GM19372 (cell line): ENCODE results near the gene FRMD1.

Experiments
- ATAC-seq: cut with Tn5 transposase; IDR thresholded peaks from one replicate; pipeline ENCODE4 v1.9.1; 2021; ENCODE audit warnings: mild to moderate bottlenecking, low read depth, moderate library complexity; ENCODE audit not compliant: unreplicated experiment

Gene FRMD1

DNA sequence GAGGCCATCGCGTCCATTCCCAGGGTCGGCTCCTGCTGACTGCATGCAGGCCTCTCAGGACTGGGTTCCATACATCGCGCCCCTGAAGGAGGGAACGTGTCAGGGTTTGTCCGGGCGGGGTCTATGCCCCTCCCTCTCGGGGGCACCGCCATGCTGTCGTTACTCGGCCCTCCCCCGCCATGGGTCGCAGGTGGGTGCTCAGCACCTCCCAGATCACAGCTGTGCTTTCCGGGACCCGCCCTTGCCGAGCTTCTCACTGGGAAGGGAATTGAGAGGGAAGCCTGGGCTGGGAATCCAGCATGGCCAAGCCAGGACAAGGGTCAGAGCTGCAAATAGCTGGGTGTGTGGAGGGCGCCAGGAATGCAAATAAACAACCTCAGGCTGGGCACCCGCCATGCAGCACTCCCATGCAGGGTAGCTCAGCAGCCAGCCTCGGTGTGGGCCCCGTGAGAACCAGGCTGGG, at the start of gene FRMD1:
TSS of gene FRMD1 (minus strand) at position 270 of the 463 bp plus-strand sequence. CDS start at position 152, 118 bp downstream.
- ATAC-seq: no peak

DNA sequence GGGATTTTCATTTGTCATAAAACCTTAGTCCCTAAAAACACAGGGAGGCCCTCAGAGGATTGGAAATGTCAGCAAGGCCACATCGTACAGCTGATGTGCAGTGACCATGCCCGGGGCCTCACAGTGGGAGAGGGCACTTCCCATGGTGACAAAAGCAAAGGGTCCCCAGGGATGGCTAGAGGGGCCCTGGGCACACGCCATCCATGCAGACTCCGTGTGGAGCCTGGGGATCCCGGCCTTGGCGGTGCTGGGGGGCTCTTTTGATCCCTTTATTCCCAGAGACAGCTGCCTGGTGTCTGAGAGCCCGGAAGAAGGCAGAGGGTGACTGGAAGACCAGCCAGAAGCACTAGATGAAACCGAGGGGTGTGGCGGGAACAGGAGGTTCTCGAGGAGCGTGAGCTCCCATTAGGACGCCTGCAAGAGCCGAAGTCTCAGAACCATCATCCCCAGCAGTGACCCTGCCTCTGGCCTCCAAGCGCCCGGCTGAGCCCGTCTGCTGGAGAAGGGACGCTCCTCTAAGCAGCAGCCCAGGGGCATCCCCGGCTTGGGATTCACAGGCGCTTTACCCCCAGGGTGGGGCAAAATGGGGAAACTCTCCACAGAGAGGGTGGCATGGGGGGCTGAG, 49.1 kb upstream of the FRMD1 start:
- no peak for ATAC-seq

GRCh38 chr6:168127384-168127868, 48.4 kb upstream of the FRMD1 start:
- ATAC-seq: no peak

- no peak for ATAC-seq
Observed at GRCh38 chr6:168126566-168127383, 47.8 kb upstream of the FRMD1 start.

DNA sequence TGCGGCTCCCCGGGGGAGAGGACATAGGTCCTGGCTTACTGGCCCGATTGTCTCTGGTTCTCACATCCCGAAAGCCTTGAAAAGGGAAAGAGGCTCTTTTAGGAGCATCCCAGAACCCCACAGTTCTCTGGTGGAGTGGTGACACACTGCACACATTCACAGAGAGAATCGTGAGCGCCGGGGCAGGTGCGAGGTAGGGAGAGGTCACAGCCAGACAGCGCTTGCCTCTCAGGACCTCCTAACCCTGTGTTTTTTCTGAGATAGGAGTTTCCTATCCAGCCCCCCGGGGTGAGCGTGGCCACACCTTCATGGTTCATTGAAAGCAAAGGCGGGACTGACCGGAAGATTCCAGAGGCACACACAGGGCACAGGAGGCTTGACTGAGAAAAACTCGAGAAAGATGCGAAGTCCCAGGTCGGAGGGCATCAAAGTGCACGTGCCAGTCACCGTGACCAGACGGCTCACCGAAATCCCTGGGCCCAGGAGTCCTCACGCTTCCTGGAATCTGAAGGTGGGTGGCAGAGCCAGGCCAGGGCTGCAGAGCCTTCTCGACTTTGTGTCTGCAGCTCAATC, 46.5 kb upstream of the FRMD1 start:
- ATAC-seq: no peak

DNA sequence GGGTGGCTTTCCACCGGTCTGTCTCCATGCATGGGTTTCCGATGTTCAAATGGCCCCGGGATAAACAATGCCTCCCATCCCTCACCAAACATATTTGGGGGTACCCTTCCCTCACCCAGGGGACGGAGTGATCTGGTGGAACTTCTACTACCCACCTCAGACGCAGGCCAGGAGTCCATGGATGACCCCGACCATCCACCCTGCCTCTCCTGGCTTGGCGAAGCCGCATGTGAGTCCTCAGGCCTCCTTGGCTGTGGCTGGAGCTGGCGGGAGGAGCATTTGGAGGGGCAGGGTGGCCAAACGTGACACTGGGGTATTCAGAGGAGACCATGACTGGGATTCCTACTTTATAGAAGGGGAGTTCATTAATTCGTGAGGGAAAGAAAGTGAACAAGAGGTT, 45.9 kb upstream of the FRMD1 start:
- no peak for ATAC-seq

GRCh38 chr6:168124158-168124557, 45.1 kb upstream of the FRMD1 start:
- ATAC-seq: no peak

DNA sequence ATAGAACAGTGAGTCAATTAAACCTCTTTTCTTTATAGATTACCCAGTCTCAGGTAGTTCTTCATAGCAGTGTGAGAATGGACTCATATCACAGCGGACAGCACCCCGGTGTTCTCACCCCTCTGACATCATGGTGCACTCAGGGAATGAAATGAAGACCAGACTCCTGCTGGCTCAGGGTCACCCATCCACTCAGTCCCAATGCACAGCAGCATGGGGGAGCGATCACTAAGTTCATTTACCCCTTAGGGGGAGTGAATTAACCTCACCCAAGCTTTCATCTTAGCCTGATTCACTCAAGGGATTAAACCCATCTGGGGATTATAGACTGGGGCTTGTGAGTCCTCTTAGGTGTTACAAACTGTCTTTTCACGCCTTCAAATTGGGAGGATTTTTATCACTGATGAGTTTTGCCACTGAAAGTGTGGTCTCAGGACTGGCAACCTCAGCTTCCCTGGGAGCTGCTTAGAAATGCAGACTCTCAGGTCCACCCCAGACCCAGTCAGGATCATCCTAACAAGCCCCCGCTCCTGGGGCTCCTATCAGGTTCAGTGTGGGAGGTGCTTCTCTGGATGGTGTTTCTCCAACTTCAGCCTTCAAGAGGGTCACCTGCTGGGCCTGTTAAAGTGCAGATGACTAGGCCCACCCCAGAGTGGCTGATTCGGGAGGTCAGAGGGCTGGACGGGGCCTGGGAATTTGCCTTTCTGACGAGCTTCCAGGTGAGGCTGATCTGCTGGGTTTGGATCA, 44.3 kb upstream of the FRMD1 start:
- ATAC-seq: no peak

DNA sequence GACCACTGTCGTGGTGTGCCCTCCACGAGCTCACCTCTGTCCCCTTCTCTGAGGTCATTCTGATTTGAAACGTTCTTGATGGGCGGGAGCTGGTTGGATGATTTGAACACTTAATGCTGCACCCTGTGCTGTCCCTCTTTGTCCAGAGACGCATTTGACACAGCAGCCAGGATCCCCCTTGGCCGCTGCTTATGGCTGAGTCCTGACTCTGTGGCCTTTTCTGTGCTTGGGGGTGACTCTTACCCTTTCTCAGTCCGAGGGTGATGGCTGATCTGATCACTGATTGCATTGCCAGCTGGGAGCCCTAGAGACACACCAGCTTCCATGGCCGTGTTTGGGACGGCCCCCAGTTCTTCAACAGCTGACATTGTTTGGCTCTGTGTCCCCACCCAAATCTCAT, 43.5 kb upstream of the FRMD1 start:
- no peak for ATAC-seq

GRCh38 chr6:168122011-168122410, 43.0 kb upstream of the FRMD1 start:
- no peak for ATAC-seq

DNA sequence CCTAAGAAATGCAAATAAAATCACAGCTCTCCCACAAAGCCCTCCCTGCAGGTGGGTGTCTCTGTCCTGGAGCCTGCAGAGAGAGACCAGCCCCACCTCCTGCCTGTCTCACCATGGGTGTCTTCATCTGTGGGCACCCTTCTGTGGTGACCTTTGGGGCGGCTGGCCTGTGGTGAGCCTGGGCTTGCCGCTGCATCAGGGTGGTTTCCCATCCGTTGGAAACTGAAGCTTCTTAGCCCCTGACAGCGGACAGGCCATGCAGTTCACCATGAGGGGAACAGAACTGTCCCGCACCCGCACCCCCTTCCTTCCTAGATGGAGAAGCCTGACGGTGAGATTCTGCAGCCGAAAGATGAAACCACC, 42.3 kb upstream of the FRMD1 start:
- no peak for ATAC-seq

DNA sequence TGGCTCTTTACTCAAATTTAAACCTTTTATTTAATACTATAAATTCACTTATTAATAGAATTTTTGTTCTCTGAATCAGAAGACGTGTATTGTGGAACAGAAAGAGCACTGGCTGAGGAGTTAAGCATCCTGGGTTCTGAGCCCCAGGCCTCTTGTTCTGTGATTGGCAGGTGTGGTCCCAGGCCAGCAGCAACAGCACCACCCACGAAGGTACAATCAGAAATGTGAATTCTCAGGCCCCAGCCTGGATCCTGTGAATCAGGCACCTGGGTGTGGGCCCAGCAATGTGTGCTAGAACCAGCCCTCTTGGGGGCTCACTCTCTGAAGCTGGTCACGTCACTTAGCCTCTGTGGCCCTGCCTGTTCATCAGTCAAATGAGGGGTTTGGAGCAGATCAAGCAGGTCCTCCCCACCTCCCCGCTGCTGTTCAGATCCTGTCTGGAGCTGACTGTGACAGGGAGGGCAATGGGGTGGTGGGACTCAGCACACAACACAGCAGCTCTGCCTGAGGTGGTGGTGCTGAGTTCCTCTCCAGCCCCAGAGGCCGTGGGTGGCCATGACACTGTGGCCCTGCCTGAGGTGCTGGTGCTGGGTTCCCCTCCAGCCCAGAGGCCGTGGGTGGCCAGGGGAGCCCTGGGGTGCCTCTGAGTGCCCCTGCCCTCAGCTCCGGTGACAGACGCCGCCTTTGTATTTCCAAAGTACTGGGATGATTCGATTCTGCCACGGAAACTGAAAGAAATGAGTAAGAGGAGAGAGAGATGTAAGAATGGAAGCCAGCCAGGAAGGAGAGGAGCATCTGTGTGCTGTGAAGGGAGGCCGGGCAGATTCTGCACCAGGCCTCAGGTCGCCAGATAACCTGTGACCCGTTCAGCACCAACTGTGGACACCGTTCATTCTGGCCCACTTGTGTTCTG, 41.6 kb upstream of the FRMD1 start:
- ATAC-seq: no peak

GRCh38 chr6:168119539-168119938, 40.5 kb upstream of the FRMD1 start:
- no peak for ATAC-seq

DNA sequence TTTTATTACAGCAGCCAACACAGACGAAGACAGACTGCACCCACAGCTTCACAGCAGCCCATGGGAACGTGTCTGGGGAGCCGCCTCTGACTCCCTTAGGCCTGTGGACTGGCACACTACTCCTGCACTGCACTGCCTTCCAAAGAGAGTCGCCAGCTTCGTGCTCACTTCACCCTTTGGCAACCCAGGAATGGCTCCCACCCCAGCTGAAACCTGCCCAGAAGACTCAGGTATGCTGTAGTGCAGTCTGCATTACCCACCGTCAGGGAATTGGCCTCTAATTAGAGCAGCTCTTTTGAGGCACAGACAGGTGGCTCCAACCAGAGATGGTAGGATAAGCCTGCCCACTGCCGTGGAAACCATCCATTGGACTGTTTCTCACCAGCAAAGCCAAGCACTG, 39.9 kb upstream of the FRMD1 start:
- no peak for ATAC-seq

DNA sequence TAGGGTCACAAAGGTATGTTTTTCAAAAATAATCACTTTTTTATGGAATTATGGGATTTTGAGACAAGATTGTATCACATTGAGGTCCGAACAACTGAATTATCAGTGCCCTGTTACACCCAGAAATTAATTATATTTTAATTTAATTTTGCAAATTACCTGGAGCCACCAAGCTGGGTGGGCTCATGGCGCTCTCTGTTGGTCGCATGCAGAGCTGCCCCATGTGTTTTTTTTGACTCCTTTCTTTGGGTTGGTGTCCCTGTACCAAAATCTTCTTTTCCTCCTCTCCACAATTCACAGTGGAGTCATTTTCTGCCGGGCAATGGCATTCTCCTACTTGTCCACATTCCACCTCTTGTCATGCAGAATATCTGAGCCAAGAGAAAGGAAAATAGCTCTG, 38.9 kb upstream of the FRMD1 start:
- no peak for ATAC-seq

- ATAC-seq: no peak
Observed at GRCh38 chr6:168116975-168117899, 38.2 kb upstream of the FRMD1 start.

GRCh38 chr6:168116438-168116974, 37.5 kb upstream of the FRMD1 start:
- ATAC-seq: no peak

DNA sequence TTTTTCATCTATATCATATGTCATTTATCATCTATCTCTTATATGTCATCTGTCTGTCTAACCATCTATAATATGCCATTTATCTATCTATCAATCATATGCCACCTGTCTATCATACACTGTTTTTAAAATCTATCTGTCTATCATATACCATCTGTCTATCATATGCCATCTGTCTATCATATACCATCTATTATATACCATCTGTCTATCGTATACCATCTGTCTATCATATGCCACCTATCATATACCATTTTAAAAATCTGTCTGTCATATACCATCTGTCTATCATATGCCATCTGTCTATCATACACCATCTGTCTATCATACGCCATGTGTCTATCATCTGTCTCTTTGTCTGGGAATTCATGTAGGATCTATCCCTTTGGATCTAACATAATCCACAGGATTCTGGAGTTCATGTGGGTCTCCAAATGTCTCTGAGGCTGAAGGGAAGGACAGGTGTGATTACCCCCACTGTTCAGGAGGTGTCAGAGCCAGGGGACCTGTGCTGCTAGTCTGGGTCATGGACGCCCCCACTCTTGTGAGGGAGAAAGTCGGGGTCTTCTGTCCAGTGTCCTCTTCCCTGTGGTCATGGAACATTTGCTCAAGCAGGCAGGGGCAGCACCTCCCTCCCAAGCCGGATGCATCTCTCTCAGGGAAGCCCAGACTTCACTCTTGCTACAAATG, 36.9 kb upstream of the FRMD1 start:
- ATAC-seq: no peak
